ENCODE results near the gene TMEM31.
"Not testable (repeated sequence)": the region's sequence is repeated elsewhere in the genome, so short reads cannot be mapped to it uniquely, and the experiment has no call there.

TMEM31 gene

DNA sequence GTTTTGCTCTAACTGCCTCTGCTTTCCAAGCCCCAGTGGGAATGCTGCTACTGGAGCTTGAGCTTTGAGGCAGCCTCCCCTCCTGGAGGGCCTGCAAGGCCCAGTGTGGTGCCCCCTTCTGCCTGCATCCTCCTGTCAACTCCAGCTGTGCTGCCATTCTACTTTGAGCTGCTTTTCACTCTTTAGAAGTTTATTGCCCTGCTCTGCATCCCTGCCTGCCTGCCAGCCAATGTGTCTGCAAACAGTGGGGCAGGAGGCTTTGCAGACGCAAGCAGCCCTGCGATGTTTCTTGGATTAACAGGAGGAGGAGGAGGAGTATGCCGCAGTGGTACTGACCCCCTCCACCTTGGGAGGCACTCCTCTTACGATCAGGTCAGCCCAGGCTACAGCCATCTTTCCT is 16.4 kb downstream of the TMEM31 start:
- no peak for DNase-seq

DNA sequence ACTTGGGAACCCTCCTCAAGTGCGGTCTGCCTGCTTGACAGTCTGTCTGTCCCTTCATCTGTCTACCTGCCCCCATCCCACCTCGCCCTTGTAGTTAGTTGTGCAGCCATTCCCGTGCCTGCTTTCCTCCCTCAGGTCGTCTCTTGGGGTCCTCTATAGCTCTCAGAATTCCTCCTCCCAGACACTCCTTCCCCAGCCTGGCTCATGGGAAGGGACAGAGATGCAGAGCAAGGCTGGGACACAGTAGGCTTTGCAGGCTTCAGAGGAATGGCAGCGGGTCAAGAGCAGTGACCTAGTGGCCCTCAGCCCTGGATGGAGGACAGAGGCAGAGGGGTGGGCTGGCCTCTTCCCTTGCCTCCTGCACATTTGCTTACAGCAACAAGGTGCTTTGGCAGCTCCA is 18.3 kb downstream of the TMEM31 start:
- no peak for DNase-seq

DNA sequence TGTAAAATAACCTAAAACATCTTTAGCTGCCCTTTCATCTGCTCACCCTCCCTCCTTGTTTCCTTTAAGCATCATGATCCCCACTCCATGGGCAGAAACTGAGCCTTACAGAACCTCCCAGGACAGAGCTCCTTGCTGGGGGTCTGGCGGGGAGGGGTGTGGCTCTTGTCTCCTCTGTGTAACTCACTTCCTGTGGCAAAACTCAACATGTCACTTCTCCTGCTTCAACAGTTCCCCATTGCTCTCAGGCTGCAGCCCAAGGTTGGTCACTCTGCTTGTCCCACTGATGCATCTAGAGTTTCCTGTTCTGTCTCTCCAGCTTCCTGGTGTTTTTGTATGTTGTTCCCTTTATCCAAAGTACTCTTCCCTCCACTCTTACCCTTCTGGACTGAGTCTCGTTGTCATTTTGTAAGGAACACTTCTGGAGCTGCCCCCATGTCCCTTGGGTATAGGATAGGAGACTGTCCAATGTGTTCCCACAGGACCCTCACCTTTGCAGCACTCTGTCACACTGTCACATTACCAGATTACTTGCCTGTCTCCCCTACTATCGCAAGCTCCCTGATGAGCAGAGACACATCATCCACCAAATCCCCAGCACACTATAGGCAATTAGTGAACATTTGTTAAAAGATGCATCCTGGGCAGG is 19.6 kb downstream of the TMEM31 start:
- no peak for DNase-seq

DNA sequence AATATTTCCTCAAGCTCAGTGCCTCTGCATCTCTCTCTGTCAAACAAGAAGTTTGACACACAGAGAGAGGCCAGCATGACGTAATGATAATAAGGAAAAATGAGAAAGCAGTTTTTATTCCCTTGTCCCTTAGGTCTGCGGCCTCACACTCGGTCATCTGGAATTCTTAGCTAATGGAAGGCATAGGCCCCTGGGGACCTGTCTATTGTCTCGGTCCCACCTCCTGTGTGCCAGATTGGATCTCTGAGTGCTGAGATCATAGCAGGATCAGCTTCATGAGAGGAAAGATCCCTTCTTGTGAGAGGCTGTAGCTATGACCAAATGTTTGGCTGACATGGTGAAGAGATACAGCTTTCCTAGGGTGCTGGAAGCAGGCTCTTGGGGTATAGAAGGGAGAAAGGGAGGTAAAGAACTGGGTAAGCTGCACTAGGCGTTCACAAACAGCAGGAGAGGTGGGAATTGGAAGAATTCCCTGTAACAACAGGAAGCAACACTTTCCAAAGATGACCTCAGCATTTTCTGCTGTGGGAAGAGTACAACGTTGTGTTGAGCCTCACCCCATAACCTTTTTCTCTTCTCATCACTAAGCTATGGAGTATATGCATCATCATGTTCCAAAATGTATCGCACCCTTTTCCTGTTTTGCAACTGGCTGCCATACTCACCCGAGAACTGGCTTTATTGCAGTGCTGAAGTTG is 20.2 kb downstream of the TMEM31 start:
- DNase-seq, result no peak

DNA sequence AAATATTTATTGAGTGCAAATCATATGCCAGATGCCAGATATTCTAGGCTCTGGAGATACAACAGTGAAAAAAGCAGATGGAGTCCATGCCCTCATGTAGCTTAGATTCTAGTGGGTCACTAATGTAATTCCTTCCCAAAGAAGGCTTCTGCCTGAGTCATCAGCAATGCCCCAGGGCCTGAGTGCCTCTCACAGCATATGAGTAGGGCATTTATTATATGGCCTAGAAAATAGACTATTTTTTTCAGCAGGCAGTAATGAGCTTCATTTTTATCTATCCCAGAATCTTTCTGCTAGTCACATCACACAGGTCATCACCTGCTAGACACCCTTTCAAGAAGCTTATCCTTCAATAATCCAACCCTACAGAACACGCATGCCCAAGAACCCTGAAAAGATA is 22.3 kb downstream of the TMEM31 start:
- DNase-seq, result no peak

DNA sequence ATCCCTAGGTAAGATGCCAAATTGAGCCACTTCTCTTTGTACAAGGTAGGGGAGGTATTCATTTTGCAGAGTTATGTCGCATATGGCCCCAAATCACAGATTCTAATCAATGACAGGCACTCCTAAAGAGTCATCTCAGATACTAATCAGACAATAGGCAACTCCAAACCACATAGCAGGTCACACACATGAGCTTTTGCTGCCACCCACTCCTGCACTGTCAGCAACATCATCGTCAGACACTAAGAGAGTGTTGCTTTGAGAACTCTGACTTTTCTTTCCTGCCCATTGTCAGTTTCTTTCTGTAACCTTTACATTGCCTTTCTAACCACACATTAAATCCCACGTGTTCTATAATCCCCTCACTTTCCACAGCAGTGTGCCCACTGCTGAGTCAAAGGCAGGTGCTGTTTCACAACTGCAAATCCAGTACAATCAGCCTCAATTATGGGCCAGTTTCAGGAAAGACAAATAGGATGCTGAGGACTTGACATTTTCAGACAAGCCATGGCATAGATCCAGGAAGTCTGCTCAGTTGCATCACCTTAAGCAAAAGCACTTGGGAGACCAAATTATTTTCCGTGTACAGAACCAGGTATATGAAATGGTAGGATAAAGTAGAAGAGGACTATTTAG is 23.5 kb downstream of the TMEM31 start:
- DNase-seq, result no peak

DNA sequence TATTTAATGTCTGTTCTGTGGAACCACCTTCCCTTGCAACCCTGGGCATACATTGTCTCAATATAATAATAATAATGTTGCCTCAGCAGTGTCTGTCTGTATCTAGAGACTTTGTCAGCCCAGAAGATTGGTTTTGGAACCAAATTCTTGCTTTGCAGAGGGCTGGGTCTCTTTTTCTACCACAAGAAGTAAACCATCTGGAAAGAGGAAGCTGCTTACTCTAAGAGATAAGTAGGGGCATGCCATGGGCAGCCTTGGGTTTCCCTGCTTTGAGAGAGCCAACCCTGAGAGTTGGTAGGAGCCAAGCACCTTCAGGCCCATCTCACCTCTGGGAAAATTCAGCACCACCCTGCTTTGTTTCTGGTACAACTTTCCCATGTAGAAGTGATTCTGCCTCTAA is 27.0 kb downstream of the TMEM31 start:
- DNase-seq, result no peak

DNA sequence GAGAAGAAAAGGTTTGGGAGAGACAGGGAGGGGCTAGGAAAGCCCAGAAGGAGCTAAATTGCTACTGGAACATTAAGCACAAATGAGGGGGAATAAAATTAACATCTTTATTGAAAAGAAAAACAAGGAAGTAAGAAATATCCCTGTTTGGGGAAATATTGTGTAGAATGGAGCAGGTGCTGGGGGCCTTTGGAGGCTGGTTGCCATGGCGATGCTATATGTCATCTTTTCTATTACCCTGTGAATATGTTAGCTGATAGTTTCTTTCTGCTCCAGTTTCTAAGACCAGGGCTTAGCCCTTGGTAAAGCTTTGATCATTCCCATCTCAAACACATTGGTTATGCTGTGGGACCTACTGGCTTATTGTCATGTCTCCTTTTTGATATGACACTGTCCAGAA is 28.7 kb downstream of the TMEM31 start:
- DNase-seq, result no peak

DNA sequence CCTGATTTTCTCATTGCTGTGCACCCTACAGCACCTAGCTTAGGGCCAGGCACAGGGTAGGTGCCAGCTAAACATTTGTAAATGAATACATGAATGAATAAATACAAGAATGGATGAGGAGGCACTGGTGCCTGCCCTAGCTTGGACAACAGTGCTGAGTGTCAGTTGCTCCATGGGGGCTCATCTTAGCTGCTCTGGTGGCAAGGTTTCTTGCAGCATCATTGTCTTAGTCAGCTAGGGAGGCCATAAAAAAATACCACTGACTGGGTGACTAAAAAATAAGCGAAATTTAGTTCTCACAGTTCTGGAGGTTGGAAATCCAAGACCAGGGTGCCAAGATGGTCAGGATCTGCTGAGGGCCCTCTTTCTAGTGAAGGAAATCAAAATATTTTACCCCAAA is 31.2 kb downstream of the TMEM31 start:
- DNase-seq, result no peak

DNA sequence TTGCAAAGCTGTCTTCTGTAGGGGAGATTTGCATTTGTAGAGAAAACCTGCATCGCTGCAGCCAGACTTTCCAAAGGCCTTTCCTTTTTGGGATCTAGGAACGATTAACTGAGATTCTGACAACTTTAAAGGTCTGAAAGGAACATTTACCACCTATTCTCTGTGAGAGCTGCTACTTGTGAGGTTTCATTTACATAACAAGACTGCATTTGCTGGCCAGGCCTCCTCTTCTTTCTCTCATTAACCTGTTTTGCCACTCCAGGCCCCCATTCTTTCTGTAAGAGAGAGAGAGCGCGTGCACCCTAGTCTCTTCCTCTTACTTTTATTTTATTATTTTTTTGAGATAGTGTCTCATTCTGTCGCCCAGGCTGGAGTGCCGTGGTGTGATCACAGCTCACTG is 31.6 kb downstream of the TMEM31 start:
- no peak for DNase-seq

DNA sequence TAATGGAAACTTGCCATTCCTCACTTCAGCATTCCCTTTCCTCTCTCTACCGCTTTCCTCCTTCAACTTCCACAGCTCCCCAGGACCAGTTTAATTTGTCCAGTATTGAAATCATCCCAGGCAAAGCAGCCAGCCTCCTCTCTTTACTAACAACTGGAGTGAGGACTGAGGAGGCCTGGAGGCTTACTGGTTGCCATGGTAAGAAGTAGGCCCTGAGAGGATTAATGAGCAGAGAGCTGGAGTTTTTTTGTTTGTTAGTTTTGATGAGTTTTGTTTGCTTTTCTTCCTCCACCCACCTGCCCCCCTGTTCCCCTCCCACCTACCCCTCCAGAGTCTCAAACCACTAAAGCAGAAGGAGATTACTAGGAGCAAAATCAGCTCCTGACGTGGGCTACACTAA is 36.5 kb downstream of the TMEM31 start:
- DNase-seq, result no peak

DNA sequence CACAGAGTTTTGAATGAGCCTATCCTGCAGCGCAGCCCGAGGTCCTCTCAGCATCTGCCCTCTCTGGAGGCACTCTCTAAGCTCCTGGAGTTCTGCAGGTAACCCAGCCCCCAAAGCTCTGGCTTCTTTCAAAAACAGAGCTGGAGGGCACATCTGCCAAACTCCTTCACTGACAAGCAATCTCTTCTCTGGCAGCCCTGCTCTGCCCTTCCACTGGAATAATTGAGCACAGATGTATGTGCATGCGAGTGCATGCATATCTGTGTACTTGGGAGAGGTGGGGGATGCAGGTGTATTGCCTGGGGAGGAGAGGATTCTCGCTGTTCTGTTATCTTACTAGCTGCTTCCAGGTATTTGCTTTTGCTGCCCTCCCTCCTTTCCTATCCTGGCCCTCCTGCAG is 43.7 kb downstream of the TMEM31 start:
- no peak for DNase-seq

DNA sequence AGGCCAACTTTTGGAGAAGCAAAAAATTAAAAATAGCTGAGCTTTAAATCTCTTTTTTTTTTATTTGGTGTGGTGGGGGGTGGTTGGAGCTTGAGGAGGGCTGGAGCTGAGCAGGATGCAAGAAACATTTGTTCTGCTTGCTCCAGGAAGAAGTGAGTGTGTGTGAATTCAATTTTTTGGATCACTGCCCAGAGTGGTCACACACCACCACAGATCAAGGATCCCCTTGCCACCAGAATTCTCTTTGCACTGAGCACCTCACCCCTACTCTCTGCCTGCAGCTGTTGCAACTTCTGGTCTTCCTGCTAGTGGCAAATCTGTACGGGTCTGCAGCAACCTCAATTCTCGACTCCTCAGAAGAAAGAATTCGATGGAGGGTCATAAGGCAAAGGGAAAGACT is 46.0 kb downstream of the TMEM31 start:
- DNase-seq, result no peak

DNA sequence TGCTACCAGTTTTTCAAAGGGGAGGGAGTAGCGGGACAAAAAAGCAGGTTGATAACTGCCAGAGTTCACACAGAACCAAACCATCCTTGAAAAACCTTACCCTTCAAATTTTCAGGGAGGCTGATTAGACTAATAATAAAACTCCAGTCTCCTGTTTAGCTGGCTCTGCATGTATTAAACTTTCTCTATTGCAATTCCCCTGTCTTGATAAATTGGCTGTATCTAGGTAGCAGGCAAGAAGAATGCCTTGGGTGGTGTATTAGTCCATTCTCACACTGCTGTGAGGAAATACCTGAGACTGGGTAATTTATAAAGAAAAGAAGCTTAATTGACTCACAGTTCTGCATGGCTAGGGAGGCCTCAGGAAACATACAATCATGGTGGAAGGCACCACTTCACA is 47.8 kb downstream of the TMEM31 start:
- DNase-seq, result no peak

DNA sequence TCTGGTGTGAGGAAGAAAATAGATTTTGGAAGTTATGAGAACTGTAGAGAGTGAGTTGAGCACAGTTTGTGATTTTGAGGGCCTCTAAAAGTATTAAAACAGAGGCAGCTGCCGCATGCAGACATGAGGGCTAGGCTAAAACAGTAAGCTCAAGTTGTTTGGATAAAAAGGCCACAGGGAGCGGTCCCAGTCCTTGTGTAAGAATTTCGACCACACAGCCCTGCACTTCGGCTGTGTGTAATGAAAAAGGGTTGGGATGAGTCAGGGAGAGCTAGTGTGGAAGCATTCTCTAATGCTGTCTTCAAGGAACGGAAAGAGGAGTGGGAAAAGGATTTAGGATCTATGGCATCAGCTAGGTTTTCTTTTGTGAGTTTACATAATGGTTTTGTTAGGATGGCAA is 52.8 kb downstream of the TMEM31 start:
- DNase-seq, result not testable (repeated sequence)
